GM10266 (cell line): ENCODE results near the gene ORAI1.
"Not testable (repeated sequence)": the region's sequence is repeated elsewhere in the genome, so short reads cannot be mapped to it uniquely, and the experiment has no call there.

Source experiments
- DNase-seq: peaks from one replicate; pipeline ENCODE4 v3.0.0; 2012; ENCODE audit errors: extremely low spot score
- TF ChIP-seq, protein P1 (sequence below): IDR thresholded peaks from 2 replicates; pipeline ENCODE4 v1.5.1; 2012; ENCODE audit warnings: mild to moderate bottlenecking, low read depth; ENCODE audit not compliant: control insufficient read depth, insufficient read depth; ENCODE audit errors: missing control alignments

Gene ORAI1

GRCh38 chr12:121651320-121651719, 25.0 kb downstream of the ORAI1 start:
- DNase-seq: no peak
- TF ChIP-seq, protein P1, sequence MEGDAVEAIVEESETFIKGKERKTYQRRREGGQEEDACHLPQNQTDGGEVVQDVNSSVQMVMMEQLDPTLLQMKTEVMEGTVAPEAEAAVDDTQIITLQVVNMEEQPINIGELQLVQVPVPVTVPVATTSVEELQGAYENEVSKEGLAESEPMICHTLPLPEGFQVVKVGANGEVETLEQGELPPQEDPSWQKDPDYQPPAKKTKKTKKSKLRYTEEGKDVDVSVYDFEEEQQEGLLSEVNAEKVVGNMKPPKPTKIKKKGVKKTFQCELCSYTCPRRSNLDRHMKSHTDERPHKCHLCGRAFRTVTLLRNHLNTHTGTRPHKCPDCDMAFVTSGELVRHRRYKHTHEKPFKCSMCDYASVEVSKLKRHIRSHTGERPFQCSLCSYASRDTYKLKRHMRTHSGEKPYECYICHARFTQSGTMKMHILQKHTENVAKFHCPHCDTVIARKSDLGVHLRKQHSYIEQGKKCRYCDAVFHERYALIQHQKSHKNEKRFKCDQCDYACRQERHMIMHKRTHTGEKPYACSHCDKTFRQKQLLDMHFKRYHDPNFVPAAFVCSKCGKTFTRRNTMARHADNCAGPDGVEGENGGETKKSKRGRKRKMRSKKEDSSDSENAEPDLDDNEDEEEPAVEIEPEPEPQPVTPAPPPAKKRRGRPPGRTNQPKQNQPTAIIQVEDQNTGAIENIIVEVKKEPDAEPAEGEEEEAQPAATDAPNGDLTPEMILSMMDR: no peak

- TF ChIP-seq, protein P1: no peak
- DNase-seq: no peak
Measured at GRCh38 chr12:121652767-121653497, 26.6 kb downstream of the ORAI1 start.

DNA sequence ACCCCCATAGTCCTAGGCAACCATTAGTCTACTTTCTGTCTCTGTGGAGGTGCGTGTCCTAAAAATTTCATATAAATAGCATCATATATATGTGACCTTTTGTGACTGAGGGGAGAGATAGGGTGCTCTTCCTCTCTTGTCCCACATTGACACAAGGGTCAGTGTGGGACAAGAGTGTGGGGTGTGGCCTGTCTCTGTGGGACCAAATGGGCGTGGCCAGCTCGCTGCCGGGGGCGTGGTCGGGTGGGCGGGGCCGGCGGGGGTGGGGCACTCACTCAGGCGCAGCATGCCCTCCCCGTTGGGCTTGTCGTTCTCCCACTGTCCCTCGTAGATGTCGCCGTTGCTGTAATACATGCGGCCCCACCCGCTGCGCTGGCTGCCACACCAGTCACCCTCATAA, 27.7 kb downstream of the ORAI1 start:
- no peak for DNase-seq
- TF ChIP-seq, protein P1: no peak

- TF ChIP-seq, protein P1: no peak
- DNase-seq: no peak
Measured at GRCh38 chr12:121656122-121656521, 29.8 kb downstream of the ORAI1 start.

GRCh38 chr12:121657305-121658008, 31.1 kb downstream of the ORAI1 start:
- TF ChIP-seq, protein P1: no peak
- no peak for DNase-seq

- not testable (repeated sequence) for DNase-seq
Measured at GRCh38 chr12:121661353-121662105, 35.2 kb downstream of the ORAI1 start.

GRCh38 chr12:121663610-121663929, 37.2 kb downstream of the ORAI1 start:
- no peak for DNase-seq
- TF ChIP-seq, protein P1: no peak

DNA sequence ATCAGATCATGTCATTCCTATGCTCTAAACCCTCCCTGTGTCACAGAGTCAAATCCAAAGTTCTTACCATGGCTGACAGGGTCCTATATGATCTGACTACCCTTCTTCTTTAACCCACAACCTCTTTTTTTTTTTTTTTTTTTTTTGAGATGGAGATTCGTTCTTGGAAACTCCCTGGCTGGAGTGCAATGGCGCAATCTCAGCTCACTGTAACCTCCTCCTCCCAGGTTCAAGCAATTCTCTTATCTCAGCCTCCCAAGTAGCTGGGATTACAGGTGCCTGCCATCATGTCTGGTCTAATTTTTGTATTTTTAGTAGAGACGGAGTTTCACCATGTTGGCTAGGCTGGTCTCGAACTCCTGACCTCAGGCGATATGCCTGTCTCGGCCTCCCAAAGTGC, 40.5 kb downstream of the ORAI1 start:
- not testable (repeated sequence) for DNase-seq
